Activated CD4-positive, alpha-beta T cell treated with anti-CD3 and anti-CD28 coated beads, Interleukin-2, Interleukin-4, amounts not matched to agents 100 ng/mL and 50 ng/mL, durations not matched to agents 16 hours and 8 hours (primary cell): ENCODE results near the gene FKBP8.
A peak's percentile ranks its signal among the peaks of the same experiment; 100 is the strongest.

Experiments
- DNase-seq: peaks from one replicate; pipeline ENCODE4 v3.0.0-alpha.2; 2020; ENCODE audit warnings: low spot score

The FKBP8 gene

DNA sequence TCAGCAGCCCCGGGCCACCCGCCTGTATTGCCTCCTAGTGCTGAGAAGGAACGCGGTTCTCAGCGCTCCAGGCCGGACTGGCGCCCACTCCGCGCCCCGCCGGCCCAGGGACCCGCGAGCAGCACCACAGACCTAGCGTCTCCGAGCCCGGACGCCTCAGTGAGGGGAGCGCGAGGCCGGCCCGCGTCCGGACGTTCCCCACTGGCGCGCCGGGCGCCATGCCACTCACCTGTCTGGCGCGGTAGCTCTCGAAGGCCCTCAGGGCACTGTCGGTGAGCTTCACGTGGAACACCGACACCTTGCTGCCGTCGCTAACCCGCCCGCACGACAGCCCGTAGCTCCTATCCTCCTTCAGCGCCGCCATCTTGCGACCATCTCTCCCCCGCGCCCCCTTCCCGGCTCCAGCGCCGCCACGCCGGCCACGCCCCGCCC lies 21.7 kb downstream of the FKBP8 start, which contains the start of gene ELL:
ELL (minus strand) TSS at position 379 of the 432 bp plus-strand sequence; CDS start at position 364, 15 bp downstream.
- no peak for DNase-seq

DNA sequence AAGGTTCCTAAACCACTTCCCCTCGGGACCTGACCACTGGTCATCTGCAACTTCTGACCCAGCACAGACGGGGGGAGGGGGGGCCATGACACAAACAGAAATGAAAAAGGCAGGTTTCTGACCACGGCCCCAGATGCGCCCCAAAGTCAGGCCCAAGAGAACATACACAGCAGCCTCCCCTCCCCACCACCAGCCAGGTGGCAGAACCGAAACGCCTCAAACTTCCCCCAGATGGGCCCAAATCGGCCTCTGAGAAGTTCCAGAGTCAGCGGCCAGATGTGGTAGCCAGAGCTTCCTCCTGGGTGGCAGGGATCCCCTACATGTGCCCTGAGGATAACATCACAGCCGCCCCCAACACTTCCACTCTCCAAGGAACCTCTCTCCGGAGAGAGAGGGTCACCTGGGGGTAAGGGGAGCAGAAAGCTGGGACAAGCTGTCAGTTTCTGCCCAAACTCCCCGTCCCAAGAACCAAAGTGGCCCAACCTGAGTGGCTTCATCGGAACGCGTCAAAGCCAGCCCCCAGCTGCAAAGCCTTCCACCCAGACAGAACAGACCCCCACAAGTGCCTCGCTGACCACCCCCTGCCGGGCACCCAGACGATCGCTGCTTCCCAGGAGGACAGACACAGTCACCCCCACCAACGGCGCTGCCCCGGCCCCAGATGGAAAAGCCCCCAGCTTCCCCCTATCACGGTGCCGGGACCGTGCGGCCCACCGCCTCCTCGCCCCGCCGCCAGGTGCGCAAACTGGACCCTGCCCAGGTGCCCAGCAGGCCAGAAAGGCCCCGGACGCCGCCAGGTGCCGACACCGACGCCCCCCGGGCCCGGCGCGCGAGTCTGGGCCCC lies 22.3 kb downstream of the FKBP8 start:
- no peak for DNase-seq

DNA sequence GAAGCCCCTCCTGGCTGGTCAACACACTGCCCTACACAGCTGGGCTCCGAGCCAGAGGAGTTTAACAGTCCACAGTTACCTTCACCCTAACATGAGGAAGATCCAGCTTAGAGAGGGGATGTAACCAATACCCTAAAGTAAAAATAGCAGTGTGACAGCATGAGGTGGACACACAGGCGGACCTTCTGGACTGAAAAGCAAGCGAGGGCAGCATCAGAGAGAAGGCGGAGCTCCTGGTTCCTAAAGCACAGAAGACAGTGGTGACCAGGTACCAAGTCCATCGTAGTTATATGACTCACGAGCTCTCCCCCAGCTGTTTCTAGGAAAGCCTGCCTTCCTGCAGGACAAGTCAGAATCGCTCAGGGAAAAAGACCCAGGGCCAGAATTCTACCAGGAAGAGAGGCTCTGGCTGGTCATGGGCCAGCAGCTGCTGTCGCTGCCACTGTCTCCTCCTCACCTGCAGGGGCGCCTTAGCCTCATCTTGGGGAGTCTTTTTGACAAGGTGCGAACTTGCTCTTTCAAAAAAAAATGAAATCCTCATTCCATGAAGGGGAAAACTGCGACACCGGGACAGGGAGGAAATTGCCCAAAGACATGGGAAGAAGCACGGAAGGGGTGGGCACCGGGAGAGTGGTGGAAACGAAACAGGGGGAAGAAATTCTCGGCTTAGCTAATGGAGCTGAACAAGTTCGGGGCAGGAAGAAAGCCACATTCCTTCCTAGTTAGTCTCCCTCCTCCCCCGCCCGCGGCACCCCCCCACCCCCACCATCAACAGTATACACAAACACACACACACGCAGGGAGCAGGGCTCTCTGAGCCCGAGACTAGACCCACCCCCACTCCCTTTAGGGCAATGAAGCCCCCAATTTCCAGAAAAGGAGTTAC lies 23.2 kb downstream of the FKBP8 start:
- peak; percentile 65 for DNase-seq

DNA sequence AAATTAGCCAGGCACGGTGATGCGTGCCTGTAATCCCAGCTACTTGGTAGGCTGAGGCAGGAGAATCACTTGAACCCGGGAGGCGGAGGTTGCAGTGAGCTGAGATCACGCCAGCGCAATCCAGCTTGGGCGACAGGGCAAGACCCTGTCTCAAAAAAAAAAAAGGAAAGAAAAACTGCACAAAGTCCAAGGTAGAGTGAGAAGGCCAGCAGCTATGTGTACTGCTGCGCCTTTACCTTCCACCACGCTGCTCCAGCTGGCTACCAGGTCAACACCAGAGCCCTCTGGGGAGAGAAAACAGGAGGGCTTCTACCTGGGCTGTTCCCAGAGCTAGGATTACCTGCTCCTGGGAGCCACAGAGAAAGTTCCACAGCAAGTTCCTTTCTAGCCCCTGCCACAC lies 24.7 kb downstream of the FKBP8 start:
- DNase-seq, result no peak

DNA sequence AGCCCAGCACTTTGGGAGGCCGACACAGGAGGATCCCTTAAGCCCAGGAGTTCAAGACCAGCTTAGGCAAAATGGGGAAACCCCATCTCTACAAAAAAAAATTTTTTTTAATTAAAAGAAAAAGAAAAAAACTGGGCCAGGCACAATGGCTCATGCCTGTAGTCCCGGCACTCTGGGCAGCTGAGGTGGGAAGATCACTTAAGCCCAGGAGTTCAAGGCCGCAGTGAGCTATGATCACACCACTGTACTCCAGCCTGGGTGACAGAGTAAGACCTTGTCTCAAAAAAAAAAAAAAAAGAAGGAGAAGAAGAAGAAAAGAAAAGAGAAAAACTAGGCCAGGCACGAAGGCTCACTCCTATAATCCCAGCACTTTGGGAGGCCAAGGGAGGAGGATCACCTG lies 25.8 kb downstream of the FKBP8 start:
- DNase-seq, result no peak

DNA sequence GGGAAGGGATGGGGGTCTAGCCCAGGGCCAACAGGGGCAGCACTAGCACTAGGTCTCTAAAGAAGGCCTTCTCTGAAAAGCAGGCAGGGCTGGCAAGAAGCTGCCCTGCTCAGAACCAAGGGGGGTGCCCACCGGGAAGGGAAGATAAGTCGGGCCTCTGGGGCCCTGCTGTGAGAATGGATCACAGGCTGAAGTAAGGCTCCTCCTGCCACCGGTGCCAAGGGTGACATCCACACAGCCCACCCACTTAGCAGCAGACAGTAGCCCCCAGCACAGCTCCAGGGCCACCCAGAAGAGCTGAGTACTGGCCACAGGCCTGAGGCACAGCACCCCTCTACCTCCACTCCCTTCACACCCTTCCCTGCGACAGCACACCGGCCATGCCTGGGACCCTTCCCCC lies 27.4 kb downstream of the FKBP8 start:
- DNase-seq, result no peak

DNA sequence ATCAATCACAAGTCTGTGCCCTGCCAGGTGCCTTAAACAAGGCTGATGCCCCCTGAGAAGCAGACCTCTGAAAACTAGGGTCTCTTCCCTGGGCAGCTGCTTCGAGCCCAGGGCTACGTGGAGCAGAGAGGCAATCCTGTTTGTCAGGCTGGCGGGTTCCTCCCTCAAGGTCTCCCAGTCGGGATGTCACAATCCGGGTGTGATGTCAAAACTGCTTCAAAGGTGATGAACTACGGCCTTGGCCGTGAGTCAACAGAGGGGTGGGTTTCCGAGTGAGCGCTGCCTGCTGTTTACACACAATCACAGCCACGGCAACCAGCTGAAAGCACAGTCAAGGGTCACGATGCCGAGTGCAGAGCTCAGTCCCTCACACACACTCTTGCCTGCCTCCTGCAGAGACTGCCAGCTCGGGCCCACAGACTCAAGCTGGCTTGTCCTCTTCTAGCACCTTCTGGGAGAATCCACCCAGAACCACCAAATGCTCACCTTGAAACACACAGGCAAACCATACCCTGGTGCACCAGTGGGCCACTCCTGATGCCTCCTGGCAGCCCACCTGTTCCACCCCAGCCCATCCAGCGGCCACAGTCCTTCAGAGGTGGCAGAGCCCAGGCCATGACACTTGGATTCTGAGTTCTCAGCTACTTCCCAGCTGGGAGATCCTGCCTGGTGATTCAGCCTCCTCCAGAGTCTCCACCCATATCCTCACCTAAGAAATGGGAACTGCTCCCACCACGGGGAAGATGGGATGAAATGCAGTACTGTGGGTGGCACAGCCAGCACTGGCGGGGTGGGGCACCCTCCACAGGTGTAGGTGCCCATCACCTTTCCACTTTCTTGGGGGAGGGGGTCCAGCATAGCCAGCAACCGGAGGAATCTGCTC lies 28.3 kb downstream of the FKBP8 start:
- no peak for DNase-seq

DNA sequence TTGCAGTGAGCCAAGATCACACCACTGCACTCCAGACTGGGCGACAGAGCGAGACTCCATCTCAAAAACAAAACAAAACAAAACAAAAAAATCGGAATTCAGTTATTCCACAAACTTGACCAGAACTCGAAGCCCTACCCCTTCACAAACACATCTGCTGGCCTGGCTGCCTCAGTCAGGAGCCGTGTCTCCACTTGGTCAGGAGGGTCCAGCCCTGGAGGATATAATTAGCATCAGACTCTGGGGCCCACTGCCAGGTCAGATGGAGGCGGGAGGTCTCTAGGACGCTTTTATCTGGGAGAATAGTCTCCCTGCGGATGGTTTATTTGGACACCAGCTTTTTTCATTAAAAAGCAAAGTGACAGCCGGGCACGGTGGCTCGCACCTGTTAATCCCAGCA lies 29.5 kb downstream of the FKBP8 start:
- DNase-seq, result no peak

DNA sequence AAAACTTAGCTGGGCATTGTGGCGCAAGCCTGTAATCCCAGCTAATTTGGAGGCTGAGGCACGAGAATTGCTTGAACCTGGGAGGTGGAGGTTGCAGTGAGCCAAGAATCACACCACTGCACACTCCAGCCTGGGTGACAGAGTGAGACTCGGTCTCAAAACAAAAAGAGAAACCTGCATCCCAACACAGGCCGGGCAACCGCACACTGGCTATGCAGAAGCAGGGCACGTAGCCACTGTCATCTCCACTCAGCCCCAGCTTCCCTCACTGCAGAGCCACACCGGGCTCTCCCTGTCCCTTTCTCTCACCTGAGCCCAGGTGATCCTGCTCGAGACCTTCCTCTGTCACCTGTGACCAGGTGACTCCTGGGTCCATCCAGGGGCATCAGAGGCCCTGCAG lies 33.2 kb downstream of the FKBP8 start:
- no peak for DNase-seq

DNA sequence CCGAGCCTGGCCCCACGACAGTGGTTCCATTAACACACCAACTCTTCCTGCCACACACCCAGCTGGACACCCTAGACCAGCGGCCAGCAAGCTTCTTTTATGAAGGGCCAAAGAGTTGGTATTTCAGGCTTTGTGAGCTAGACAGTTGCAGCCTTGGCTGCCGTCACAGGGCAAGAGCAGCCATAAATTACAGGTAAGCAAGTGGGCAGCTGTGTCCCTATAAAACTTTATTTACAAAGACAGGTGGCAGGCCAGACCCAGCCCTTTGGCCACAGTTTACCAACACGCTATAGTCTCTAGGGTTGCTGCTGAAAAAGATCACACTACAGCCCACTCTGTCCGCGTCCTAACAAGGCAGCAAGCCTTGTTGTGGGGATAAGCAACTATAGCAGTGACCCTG lies 34.8 kb downstream of the FKBP8 start:
- no peak for DNase-seq

DNA sequence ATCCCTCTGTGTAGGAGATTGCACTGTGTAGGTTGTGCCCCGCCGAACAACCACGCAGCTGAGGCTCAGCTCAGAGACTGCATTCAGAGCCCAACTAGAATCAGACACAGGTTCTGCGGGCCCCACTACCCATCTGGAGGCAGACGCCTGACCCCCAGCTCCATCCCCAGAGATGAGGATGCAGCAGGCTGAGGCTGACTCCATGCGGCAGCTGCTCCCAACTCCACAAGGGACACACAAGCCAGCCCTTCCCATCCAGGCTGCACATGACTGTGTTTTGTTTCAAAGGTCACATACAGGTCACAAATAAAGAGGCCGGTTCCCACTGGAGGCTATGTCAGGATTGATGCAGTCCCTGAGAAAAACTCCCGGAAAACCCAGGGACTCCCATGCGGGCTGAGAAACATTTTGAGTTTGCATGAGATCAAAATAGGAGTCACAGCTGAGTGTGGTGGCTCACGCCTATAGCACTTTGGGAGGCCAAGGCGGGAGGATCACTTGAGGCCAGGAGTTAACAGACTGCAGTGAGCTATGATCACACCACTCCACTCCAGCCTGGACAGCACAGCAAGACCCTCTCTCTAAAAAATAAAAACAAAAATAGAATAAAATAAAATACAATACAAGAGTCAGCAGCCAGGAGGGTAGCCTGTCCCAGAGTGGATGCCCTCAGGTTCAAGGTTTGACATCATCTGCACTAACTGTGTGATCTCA lies 35.5 kb downstream of the FKBP8 start:
- DNase-seq, result no peak

DNA sequence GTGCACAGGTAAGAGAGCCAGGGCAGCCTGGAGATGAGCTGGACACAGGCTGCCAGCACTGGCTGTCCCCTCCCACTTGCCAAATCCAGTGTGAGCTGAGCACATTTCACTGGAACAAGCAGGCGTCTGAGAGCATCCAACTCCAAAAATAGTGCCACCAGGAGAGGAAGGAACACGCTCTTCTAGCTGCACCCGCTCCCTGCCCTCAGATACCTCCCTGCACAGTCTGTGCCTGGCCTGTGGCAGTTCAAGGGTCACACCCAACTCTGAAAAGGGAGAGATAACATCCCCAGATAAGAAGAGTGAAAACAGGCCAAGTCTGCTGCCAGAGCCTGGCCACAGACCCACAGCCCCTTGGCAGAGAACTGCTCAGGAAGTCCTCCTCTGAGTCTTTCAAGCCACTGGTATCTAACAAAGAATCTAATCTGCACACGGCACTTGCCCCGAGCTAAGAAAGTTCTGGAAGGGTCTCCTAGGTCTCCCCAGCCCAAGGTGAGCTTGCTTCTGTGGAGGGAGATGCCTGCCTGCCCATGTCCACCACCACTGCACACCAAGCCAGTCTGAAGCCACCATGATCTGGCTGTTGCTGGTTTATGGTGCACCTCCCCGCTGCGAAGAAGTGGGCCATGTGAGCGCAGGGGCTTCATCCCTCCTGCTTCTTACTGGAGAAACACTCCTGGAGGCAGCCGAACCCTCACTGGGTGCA lies 36.2 kb downstream of the FKBP8 start:
- peak; percentile 54 for DNase-seq

DNA sequence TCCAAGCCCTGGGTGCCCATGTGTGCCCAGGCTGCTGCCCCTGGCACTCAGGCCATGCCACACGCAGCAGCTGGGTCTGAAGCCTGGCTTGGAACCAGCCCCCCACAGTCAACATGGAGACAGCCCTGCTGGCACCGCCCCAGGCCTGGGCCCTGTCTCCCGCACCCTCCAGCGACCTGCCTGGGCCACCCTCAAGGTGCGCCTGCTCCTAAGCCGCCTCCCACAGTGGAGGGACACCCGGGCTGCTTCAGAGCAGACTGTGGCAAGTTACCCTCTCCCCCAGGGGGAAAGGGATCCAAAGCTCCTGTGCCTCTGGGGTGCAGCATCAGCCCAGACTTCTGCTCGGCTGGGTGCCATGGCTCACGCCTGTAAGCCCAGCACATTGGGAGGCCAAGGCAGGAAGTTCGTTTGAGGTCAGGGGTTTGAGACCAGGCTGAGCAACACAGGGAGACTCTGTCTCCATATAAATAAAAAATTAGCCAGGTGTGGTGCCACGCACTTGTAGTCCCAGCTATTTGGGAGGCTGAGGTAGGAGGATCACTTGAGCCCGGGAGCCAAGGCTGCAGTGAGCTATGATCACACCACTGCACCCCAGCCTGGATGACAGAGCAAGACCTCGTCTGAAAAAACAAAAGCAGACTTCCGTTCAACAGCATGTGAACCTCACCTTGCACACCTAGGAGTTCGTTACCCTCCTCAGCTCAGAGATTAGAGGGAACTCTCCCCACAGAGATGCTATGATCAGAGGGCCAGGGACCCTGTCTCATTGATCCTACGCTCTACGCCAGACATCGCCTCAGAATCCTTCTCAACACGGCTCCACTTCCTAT lies 37.1 kb downstream of the FKBP8 start:
- DNase-seq, result no peak

DNA sequence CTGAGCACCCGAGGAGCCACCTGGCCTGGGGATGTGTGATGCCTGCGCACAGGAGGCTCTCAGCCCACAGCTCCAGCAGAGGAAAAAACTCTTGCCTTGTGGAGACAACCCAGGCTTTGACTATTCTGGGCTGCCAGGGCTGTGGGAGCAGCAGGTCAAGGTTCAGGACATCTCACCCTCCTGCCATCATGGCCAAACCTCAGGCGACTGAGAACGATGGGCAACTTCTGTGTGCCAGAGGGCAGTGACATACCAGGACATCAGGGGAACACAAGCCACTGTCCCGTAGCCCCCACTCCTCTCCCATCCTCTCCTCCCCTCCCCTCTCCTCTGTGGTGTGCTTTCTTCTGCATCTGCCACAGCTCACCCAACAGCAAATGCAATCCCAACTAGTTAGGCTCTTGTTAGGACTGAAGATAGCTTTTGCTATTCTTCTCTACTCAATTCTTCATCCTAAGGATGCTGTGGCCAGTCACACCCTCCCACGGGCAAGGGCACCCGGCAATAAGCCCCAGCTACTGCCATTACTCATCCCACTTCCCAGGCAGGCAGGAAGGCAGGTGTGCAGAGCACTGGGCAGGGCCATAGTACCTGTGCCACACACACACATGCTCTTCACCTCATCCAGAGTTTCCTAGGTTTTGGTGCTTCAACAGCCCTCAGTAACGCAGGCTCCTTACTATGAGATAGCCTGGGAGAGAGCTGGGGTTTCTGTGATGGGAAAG lies 38.3 kb downstream of the FKBP8 start:
- no peak for DNase-seq

DNA sequence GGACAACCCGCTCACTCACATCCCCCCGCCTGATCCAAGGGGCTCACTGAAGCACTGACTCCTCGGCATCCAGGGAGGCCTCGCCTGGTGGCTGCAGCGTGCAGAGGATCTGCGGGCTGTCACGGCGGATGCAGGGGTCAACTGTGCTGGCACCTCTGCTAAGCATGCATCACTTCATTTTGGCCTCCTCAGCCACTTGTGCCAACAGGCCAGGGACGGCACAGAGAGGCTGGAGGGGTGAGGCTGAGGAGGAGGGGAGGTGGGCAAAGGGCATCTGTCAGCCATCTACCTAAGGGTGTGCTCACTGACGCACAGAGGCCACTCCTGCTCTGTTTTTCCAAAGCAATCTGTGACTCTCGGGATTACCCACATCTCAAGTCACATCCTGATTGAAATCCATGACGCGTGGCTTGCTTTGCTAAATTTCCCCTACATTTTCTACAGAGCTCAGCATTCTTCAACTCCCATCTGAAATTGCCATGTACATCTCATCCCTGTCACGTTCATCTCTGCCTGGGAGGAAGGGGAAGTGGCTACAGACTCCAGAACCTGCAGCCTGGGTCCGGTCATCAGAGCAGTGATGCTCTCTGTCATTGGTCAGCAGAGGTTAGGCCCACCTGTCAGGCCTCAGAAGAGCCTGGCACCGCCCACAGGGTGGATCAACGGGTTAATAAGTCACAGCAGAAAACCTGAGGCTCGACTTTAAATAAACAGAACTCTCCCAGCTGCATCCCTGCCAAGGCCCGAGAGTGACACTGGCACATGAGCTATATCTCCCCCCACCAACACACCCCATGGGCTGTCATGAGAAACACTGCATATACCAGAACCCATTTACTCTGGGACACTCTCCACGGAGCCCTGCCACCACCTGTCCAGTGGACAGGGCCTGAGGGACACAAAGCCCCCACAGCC lies 39.1 kb downstream of the FKBP8 start:
- no peak for DNase-seq

DNA sequence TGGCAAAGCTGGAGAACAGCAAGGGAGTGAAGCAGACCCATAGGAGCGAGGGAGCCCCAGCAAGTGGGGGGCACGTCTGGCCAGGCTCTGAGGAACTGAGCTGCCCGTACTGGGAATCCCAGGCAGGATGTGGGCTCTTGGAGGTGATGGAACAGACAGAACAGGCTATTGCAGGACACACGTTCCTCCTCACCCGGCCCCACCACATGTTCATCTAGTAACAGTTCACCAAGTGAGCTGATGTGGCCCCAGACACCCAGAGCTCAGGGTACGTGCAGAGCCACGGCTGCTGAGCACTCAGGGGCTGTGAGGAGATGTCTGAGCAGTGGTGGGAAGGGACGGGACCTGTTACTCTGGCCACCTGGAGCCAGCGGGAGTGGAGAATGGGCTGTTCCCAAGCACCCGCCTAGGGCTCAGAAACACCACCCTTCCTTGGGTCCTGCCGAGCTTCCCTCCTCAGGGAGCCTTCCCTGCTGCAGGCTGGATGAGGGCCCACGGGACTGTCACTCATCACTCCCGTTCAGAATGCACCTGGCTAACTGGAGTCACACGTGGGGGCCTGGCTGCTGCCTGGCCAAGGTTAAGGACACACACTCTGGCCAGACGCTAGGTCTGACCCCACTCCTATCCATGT lies 39.9 kb downstream of the FKBP8 start:
- DNase-seq, result no peak

DNA sequence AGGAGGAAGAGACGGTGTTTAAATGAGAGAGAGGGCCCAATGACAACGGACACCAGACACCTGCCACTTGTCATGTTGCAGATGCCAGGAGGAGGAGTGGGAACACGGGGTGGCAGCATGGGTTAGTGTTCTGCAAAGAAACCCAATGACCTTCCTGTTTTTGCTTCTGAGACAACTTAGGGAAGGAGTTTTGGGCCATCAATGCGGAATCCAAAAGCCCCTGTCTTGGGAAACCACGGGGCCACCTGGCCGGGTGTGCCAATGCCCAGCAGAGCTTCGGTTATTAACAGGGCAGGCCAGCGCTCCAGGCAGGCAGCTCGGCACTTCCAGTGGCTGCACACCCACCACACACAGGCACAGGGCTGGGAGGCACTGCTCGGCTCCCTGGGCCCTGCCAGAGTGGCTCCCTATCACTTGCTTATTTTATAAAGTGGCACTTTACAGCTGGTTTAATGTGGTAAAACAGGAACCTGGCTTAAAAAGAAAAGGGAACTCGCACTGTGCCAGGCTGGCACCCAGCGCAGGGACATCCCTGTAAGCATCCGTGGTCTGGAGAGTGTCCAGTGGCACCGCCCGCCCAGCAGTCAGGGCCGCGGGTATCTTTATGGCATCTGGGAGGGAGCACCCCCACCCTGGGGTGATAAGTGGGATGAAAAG lies 40.6 kb downstream of the FKBP8 start:
- no peak for DNase-seq
